UCSD-AML1 (cell line): Measurements from ENCODE around the gene FKBP8.

ENCODE experiments used
- DNase-seq: peaks from one replicate; lab custom pipeline; 2025; ENCODE audit not compliant: unreplicated experiment; lab: John Stamatoyannopoulos, UW

FKBP8 gene

GRCh38 chr19:18487576-18488402, 55.6 kb downstream of the FKBP8 start:
- DNase-seq, result no peak

- no peak for DNase-seq
These were observed 56.6 kb downstream of the FKBP8 start for GRCh38 chr19:18486746-18487145.

- DNase-seq, result no peak
These were observed 58.4 kb downstream of the FKBP8 start for GRCh38 chr19:18484992-18485391.

GRCh38 chr19:18483119-18483890, 60.1 kb downstream of the FKBP8 start:
- no peak for DNase-seq
